ENCODE measurements around the gene TIMM21. TPM values are rescaled to one million over a fixed set of nuclear protein-coding genes. Genes with fewer than 3 reads are reported as not detected.

TIMM21 gene
- polyA plus RNA-seq, 1 donor from 2014 or later: 59.2 TPM

- no peaks in the 10 kb centered on the region for H3K79me2 ChIP-seq (replicated peaks; ENCODE audit: insufficient read depth, low read length)
- H2AFZ ChIP-seq (ENCODE audit: low read depth, low read length): no peak overlapping the region
- no peak overlapping the region for H3K4me3 ChIP-seq (ENCODE audit: low read length)
- no peaks in the 10 kb centered on the region for H3K9me3 ChIP-seq (ENCODE audit: low read length)
- no peaks in the 10 kb centered on the region for H3K27me3 ChIP-seq (ENCODE audit: insufficient read depth, low read depth, low read length)
- H3K36me3 ChIP-seq (ENCODE audit: insufficient read depth, low read length): no peaks in the 10 kb centered on the region
- no peaks in the 10 kb centered on the region for H4K20me1 ChIP-seq (ENCODE audit: insufficient read depth)
- H3K9ac ChIP-seq (ENCODE audit: low read length): no peak overlapping the region
- no peak overlapping the region for H3K27ac ChIP-seq (ENCODE audit: low read length)
- H3K4me2 ChIP-seq (ENCODE audit: low read length): no peak overlapping the region
- no peaks in the 10 kb centered on the region for H3K9me2 ChIP-seq (ENCODE audit: insufficient read depth, low read length)
- H3F3A ChIP-seq (ENCODE audit: insufficient read depth, low read length, poor library complexity, severe bottlenecking): no peaks in the 10 kb centered on the region
- TF ChIP-seq EZH2 (IDR thresholded peaks at IDR 0.05; ENCODE audit: borderline replicate concordance, insufficient read depth, low read length, poor library complexity, severe bottlenecking) (no peak), SMC3 (conservative IDR thresholded peaks at IDR 0.05; ENCODE audit: poor library complexity) (no peak), MXI1 (conservative IDR thresholded peaks at IDR 0.05; ENCODE audit: poor library complexity, severe bottlenecking) (no peak), POLR2AphosphoS5 (IDR thresholded peaks at IDR 0.05) (no peak)
Observed at GRCh38 chr18:74139888-74140287, 8.4 kb upstream of the TIMM21 start.

GRCh38 chr18:74140582-74140981 is 7.7 kb upstream of the TIMM21 start:
- Histone ChIP-seq H3K9me3 (ENCODE audit: low read length) (no peaks in the 10 kb centered on the region), H3K9me2 (ENCODE audit: insufficient read depth, low read length) (no peaks in the 10 kb centered on the region), H2AFZ (ENCODE audit: low read depth, low read length) (no peak overlapping the region), H3F3A (ENCODE audit: insufficient read depth, low read length, poor library complexity, severe bottlenecking) (no peaks in the 10 kb centered on the region), H3K4me2 (ENCODE audit: low read length) (no peak overlapping the region), H3K36me3 (ENCODE audit: insufficient read depth, low read length) (no peaks in the 10 kb centered on the region), H3K27me3 (ENCODE audit: insufficient read depth, low read depth, low read length) (no peaks in the 10 kb centered on the region), H3K4me3 (ENCODE audit: low read length) (no peak overlapping the region), H3K9ac (ENCODE audit: low read length) (no peak overlapping the region), H3K79me2 (replicated peaks; ENCODE audit: insufficient read depth, low read length) (no peaks in the 10 kb centered on the region), H4K20me1 (ENCODE audit: insufficient read depth) (no peaks in the 10 kb centered on the region), H3K27ac (ENCODE audit: low read length) (no peak overlapping the region)
- TF ChIP-seq RAD21 (conservative IDR thresholded peaks at IDR 0.05) (no peak), CTCF (IDR thresholded peaks at IDR 0.05; ENCODE audit: poor library complexity, severe bottlenecking) (no peak), MXI1 (conservative IDR thresholded peaks at IDR 0.05; ENCODE audit: poor library complexity, severe bottlenecking) (no peak), SMC3 (conservative IDR thresholded peaks at IDR 0.05; ENCODE audit: poor library complexity) (no peak), POLR2AphosphoS5 (IDR thresholded peaks at IDR 0.05) (no peak), EZH2 (IDR thresholded peaks at IDR 0.05; ENCODE audit: borderline replicate concordance, insufficient read depth, low read length, poor library complexity, severe bottlenecking) (no peak), TAF1 (IDR thresholded peaks at IDR 0.05; ENCODE audit: low read depth) (no peak), EP300 (conservative IDR thresholded peaks at IDR 0.05; ENCODE audit: poor library complexity, severe bottlenecking) (no peak), REST (IDR thresholded peaks at IDR 0.05; ENCODE audit: borderline replicate concordance) (no peak)

Data from neural cell (in vitro differentiated cells).